Spinal cord (tissue), 10 donors: ENCODE data around the gene NCKAP1. TPM values are rescaled to one million over a fixed set of nuclear protein-coding genes. Genes with fewer than 3 reads are reported as not detected.

Source experiments
- DNase-seq, 6 donors: peaks; one replicate each; pipeline versions ENCODE4 v3.0.0 to v3.0.0-alpha.2; 2013 to 2015; ENCODE audit warnings: low spot score in 6 of 6, low read depth in 4 of 6
- H3K27ac ChIP-seq: one replicate; pipeline ENCODE4 v1.5.1; 2013; ENCODE audit warnings: low read depth, low read length, control low read depth
- H3K27me3 ChIP-seq: one replicate; pipeline ENCODE4 v1.6.1; 2013; ENCODE audit warnings: low read length; ENCODE audit not compliant: control insufficient read depth, insufficient read depth
- H3K36me3 ChIP-seq: one replicate; pipeline ENCODE4 v1.6.1; 2013; ENCODE audit warnings: low read length; ENCODE audit not compliant: control insufficient read depth, insufficient read depth
- H3K4me1 ChIP-seq: one replicate; pipeline ENCODE4 v1.6.1; 2013; ENCODE audit warnings: low read length; ENCODE audit not compliant: control insufficient read depth, insufficient read depth
- H3K4me3 ChIP-seq: one replicate; pipeline ENCODE4 v1.5.1; 2013; ENCODE audit warnings: low read depth, low read length, control low read depth
- H3K9me3 ChIP-seq: one replicate; pipeline ENCODE4 v1.6.1; 2013; ENCODE audit warnings: low read length; ENCODE audit not compliant: control insufficient read depth, insufficient read depth
- WGBS: methylation state at CpG from one replicate; pipeline ENCODE4 v1.1.5; 2013; ENCODE audit warnings: missing lambda C conversion rate; ENCODE audit not compliant: insufficient coverage; 5-methylcytosine and 5-hydroxymethylcytosine counted together
- polyA plus RNA-seq, 2 donors: library from polyadenylated mRNA; unstranded; fragments of 120-200 nt; gene quantifications; one replicate each; pipeline ENCODE4 v1.2.1, GENCODE V29; 2013; ENCODE audit not compliant: insufficient read length in 2 of 2
- total RNA-seq, 2 donors: library from RNA; depleted of rRNA in 1 of 2; stranded (reverse); fragments of 120-200 nt in 1 of 2; fragments of >200 nt in 1 of 2; gene quantifications; one replicate each; pipeline versions ENCODE4 v1.2.3 to v1.2.4, GENCODE V29; 2013 to 2014
- donor health status: healthy.

NCKAP1 gene
- total and polyA plus RNA-seq, 4 donors = 136 to 245 (median 150) TPM

- H3K27ac ChIP-seq = no peak overlapping the region
- no peaks in the 10 kb centered on the region for H3K9me3 ChIP-seq
- no peak overlapping the region for H3K4me3 ChIP-seq
- no peaks in the 10 kb centered on the region for H3K4me1 ChIP-seq
- peaks cover 3% of the 10 kb centered on the region for H3K36me3 ChIP-seq
- H3K27me3 ChIP-seq = no peaks in the 10 kb centered on the region
- DNase-seq = no peak
These were observed 131.8 kb downstream of the NCKAP1 start for GRCh38 chr2:182906454-182906853.

GRCh38 chr2:182904844-182905243 is 133.4 kb downstream of the NCKAP1 start:
- Histone ChIP-seq H3K27ac (no peak overlapping the region), H3K4me3 (no peak overlapping the region), H3K9me3 (no peaks in the 10 kb centered on the region), H3K36me3 (peaks cover 3% of the 10 kb centered on the region), H3K4me1 (no peaks in the 10 kb centered on the region), H3K27me3 (no peaks in the 10 kb centered on the region)
- no peak for DNase-seq
- WGBS = no CpG with 5 or more reads among the region's 1 CpG

GRCh38 chr2:182903566-182903965 is 134.7 kb downstream of the NCKAP1 start:
- no peak overlapping the region for H3K27ac ChIP-seq
- no CpG with 5 or more reads among the region's 2 CpGs for WGBS

GRCh38 chr2:182901748-182902147 is 136.5 kb downstream of the NCKAP1 start:
- WGBS = 92% methylated on average over 4 of the region's 6 CpGs
- H3K27me3 ChIP-seq = no peaks in the 10 kb centered on the region
- no peaks in the 10 kb centered on the region for H3K9me3 ChIP-seq
- no peak overlapping the region for H3K4me3 ChIP-seq
- no peaks in the 10 kb centered on the region for H3K4me1 ChIP-seq
- DNase-seq = no peak
- no peaks in the 10 kb centered on the region for H3K36me3 ChIP-seq
- no peak overlapping the region for H3K27ac ChIP-seq

More at GRCh38 chr2:182903566-182903965, 134.7 kb downstream of the NCKAP1 start:
- no peak for DNase-seq
- H3K9me3 ChIP-seq = no peaks in the 10 kb centered on the region
- H3K27me3 ChIP-seq = no peaks in the 10 kb centered on the region
- H3K4me3 ChIP-seq = no peak overlapping the region
- H3K4me1 ChIP-seq = no peaks in the 10 kb centered on the region
- H3K36me3 ChIP-seq = peaks cover 3% of the 10 kb centered on the region

GRCh38 chr2:182898718-182899117 is 139.5 kb downstream of the NCKAP1 start:
- WGBS = 88% methylated on average over 1 of the region's 1 CpG
- H3K27ac ChIP-seq = no peak overlapping the region
- no peak for DNase-seq
- H3K36me3 ChIP-seq = peaks cover 3% of the 10 kb centered on the region
- no peaks in the 10 kb centered on the region for H3K27me3 ChIP-seq
- no peaks in the 10 kb centered on the region for H3K4me1 ChIP-seq
- no peak overlapping the region for H3K4me3 ChIP-seq
- H3K9me3 ChIP-seq = no peaks in the 10 kb centered on the region

- Histone ChIP-seq H3K27me3 (no peaks in the 10 kb centered on the region), H3K4me1 (no peaks in the 10 kb centered on the region), H3K36me3 (peaks cover 3% of the 10 kb centered on the region), H3K27ac (no peak overlapping the region), H3K4me3 (no peak overlapping the region), H3K9me3 (no peaks in the 10 kb centered on the region)
- WGBS = 100% methylated on average over 1 of the region's 1 CpG
- DNase-seq = no peak
These were observed 141.1 kb downstream of the NCKAP1 start for GRCh38 chr2:182897137-182897536.

GRCh38 chr2:182895798-182896197 is 142.5 kb downstream of the NCKAP1 start:
- no peak overlapping the region for H3K4me3 ChIP-seq
- H3K27ac ChIP-seq = no peak overlapping the region
- no peaks in the 10 kb centered on the region for H3K27me3 ChIP-seq
- no peaks in the 10 kb centered on the region for H3K9me3 ChIP-seq
- WGBS = no CpG with 5 or more reads among the region's 6 CpGs
- peaks cover 3% of the 10 kb centered on the region for H3K36me3 ChIP-seq
- H3K4me1 ChIP-seq = no peaks in the 10 kb centered on the region
- no peak for DNase-seq

GRCh38 chr2:182895169-182895568 is 143.1 kb downstream of the NCKAP1 start:
- no peak for DNase-seq
- Histone ChIP-seq H3K27me3 (no peaks in the 10 kb centered on the region), H3K4me1 (no peaks in the 10 kb centered on the region), H3K36me3 (peaks cover 3% of the 10 kb centered on the region), H3K27ac (no peak overlapping the region), H3K9me3 (no peaks in the 10 kb centered on the region), H3K4me3 (no peak overlapping the region)
- 90% methylated on average over 4 of the region's 4 CpGs for WGBS

GRCh38 chr2:182894174-182894573 is 144.1 kb downstream of the NCKAP1 start:
- Histone ChIP-seq H3K4me3 (no peak overlapping the region), H3K9me3 (no peaks in the 10 kb centered on the region), H3K27me3 (no peaks in the 10 kb centered on the region), H3K36me3 (peaks cover 3% of the 10 kb centered on the region), H3K4me1 (no peaks in the 10 kb centered on the region), H3K27ac (no peak overlapping the region)
- WGBS = 97% methylated on average over 6 of the region's 9 CpGs
- DNase-seq = no peak

GRCh38 chr2:182893666-182894065 is 144.6 kb downstream of the NCKAP1 start:
- Histone ChIP-seq H3K36me3 (peaks cover 3% of the 10 kb centered on the region), H3K9me3 (no peaks in the 10 kb centered on the region), H3K4me1 (no peaks in the 10 kb centered on the region), H3K4me3 (no peak overlapping the region), H3K27me3 (no peaks in the 10 kb centered on the region), H3K27ac (no peak overlapping the region)
- WGBS = 86% methylated on average over 11 of the region's 11 CpGs
- no peak for DNase-seq
